Fibroblast of skin of right biceps (primary cell): ENCODE measurements around the gene ATF5.

ENCODE experiments used
- DNase-seq: peaks from one replicate; pipeline ENCODE4 v3.0.0-alpha.2; 2013

The ATF5 gene

GRCh38 chr19:49981603-49982593 lies 52.9 kb downstream of the ATF5 start:
- no peak for DNase-seq
